NT2/D1 (cell line): ENCODE data around the gene EGFLAM.

ENCODE experiments used
- DNase-seq: peaks from one replicate; pipeline ENCODE4 v3.0.0-alpha.2; 2011; ENCODE audit warnings: low read depth, low spot score
- H3K27me3 ChIP-seq: 2 replicates; pipeline ENCODE4 v1.6.0; 2011; ENCODE audit warnings: mild to moderate bottlenecking; ENCODE audit not compliant: insufficient read length, insufficient read depth
- H3K36me3 ChIP-seq: 2 replicates; pipeline ENCODE4 v1.6.1; 2011; ENCODE audit warnings: mild to moderate bottlenecking, low read length, mixed read lengths; ENCODE audit not compliant: insufficient read depth, insufficient read length
- H3K4me1 ChIP-seq: 2 replicates; pipeline ENCODE4 v1.5.1; 2011; ENCODE audit not compliant: insufficient read depth, insufficient read length
- H3K4me3 ChIP-seq: 2 replicates; pipeline ENCODE4 v1.5.1; 2011; ENCODE audit warnings: low read depth; ENCODE audit not compliant: insufficient read length
- H3K9ac ChIP-seq: 2 replicates; pipeline ENCODE4 v1.6.0; 2011; ENCODE audit warnings: low read depth; ENCODE audit not compliant: insufficient read length
- H3K9me3 ChIP-seq: 2 replicates; pipeline ENCODE4 v1.5.1; 2011; ENCODE audit warnings: mild to moderate bottlenecking, low read length; ENCODE audit not compliant: insufficient read depth
- SUZ12 ChIP-seq: IDR thresholded peaks from 2 replicates; pipeline ENCODE4 v1.6.1; 2011; ENCODE audit not compliant: insufficient read length, insufficient read depth; ENCODE audit errors: extremely low read depth
- YY1 ChIP-seq: IDR thresholded peaks from 2 replicates; pipeline ENCODE4 v1.6.1; 2011; ENCODE audit not compliant: insufficient read length, insufficient read depth
- ZNF274 ChIP-seq: IDR thresholded peaks from 2 replicates; pipeline ENCODE4 v1.6.1; 2011; ENCODE audit warnings: mild to moderate bottlenecking, low read depth, low read length

EGFLAM gene

DNA sequence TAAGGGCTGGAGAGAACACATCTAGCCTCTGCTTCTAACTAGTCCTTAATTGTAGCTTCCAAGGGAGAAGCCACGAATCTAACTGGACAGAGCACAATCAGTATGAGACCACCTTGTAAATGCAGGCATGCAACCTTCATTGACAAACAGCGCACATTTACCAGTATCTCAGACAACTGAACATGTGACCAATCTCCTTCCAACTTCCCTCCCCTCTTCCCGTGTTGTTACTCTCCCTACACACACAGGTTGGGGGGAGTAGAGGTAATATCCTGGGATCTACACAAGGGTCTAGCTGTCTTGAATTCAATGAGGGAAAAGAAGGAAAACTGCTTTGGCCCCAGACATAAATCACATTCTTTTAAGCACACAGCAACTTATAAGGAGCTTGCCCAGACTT is 220.5 kb downstream of the EGFLAM start:
- peaks cover 15% of the 10 kb centered on the region for H3K36me3 ChIP-seq
- no peaks in the 10 kb centered on the region for H3K9me3 ChIP-seq
- TF ChIP-seq SUZ12, result no peak
- TF ChIP-seq ZNF274, result no peak
- no peak for TF ChIP-seq YY1
- no peak overlapping the region for H3K9ac ChIP-seq
- H3K27me3 ChIP-seq, result no peaks in the 10 kb centered on the region
- no peaks in the 10 kb centered on the region for H3K4me1 ChIP-seq
- DNase-seq, result no peak
- H3K4me3 ChIP-seq, result no peak overlapping the region

DNA sequence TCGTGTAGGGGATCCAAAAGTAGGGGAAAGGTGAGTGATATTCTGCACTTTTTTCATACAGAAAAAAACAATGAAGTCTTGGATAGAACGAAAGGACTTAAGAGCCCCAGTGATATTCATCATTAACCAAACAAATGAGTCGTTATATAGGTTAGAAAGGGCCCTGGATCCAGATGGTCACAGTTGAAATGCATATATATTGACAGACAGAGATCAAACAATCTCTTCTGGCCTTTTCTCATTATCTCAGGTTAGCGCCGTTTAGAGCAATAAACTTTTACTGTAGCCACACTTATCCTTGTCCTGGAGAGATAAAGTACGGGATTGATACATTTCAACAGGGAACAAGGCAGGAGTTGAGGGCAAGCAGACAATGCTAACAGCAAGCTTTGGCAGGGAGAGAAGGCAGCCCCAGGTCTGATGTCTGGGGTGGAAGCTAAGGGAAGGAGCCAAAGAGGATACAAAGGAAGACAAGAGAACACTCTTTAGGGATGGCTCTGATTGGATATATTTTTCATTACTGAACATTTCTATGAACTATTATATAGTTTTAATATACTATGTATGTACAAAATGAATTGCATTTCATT is 221.1 kb downstream of the EGFLAM start:
- TF ChIP-seq SUZ12 (no peak), YY1 (no peak), ZNF274 (no peak)
- H3K4me1 ChIP-seq, result no peaks in the 10 kb centered on the region
- peaks cover 15% of the 10 kb centered on the region for H3K36me3 ChIP-seq
- H3K9me3 ChIP-seq, result no peaks in the 10 kb centered on the region
- no peak overlapping the region for H3K4me3 ChIP-seq
- no peak for DNase-seq
- H3K9ac ChIP-seq, result no peak overlapping the region
- no peaks in the 10 kb centered on the region for H3K27me3 ChIP-seq

DNA sequence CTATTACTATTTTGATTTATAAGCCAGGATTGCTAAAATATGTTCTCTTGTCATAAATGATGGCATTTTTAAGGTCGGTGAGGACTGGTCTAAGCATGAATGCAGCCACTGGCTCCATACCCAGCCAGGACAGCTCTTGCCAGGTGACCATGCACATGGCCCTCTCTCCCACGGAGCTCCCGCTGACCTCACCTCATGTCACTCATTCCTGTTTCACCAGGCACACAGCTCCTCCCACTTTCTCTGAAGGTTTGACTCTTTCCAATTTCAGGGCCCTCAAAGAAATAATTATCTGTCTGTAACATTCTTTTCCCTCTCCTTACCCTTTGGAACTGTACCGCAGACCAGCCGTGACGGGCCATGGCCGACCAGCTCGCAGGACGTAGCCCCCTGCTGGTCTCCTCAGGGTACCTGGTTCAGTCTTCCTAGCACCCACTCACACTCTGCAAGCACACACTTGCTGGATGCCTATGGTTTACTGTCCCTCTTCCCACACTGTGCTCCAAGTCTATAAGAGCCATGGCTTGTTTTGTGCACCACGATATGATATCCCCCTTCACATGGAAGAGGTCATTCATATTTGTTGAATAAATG is 225.5 kb downstream of the EGFLAM start:
- Histone ChIP-seq H3K9ac (no peak overlapping the region), H3K9me3 (no peaks in the 10 kb centered on the region), H3K36me3 (peaks cover 33% of the 10 kb centered on the region), H3K27me3 (no peaks in the 10 kb centered on the region), H3K4me3 (no peak overlapping the region), H3K4me1 (no peaks in the 10 kb centered on the region)
- TF ChIP-seq YY1 (no peak), ZNF274 (no peak), SUZ12 (no peak)
- DNase-seq, result no peak

DNA sequence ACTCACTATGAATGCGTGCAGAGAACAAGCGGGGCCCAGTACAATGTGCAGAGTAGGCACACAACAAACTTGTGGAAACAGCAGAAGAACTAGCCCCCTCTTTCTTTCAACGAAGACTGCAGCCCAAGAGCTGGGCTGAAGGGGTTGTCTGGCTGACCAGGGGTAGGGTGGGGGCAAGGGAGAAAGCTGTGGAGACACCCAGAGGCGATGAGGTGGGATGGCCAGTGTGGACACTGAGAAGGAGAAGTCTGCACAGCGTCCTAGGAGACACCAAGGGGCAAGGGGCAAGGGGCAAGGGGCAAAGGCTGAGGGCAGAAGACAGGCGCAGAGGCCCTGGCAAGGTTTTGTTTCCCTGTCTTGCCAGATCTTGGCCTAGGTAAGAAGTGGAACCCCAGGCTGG is 235.8 kb downstream of the EGFLAM start:
- DNase-seq, result no peak
- TF ChIP-seq ZNF274 (no peak), SUZ12 (no peak), YY1 (no peak)
- H3K4me3 ChIP-seq, result no peak overlapping the region
- H3K9me3 ChIP-seq, result no peaks in the 10 kb centered on the region
- no peaks in the 10 kb centered on the region for H3K27me3 ChIP-seq
- no peaks in the 10 kb centered on the region for H3K4me1 ChIP-seq
- H3K36me3 ChIP-seq, result peaks cover 28% of the 10 kb centered on the region
- no peak overlapping the region for H3K9ac ChIP-seq

DNA sequence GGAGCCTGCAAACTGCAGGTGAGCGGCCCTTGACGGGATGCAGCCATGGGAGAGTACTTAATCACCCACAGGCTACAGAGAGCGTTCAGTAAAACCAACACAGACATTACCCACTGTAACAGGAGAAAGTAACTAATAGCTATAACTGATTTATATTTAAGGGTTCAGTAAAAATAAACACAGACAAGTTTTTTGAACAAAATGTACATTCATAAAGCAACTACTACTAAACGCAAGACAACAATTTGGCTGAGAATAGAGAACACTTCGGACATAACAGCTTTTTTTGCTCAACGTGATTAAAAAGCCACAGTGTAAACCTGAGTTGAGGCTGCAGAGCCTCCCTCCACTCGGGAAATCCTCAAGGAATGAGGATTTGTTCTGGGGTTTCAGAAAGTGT is 236.4 kb downstream of the EGFLAM start:
- Histone ChIP-seq H3K9me3 (no peaks in the 10 kb centered on the region), H3K27me3 (no peaks in the 10 kb centered on the region), H3K4me3 (no peak overlapping the region), H3K9ac (no peak overlapping the region), H3K36me3 (peaks cover 28% of the 10 kb centered on the region), H3K4me1 (no peaks in the 10 kb centered on the region)
- TF ChIP-seq YY1 (no peak), SUZ12 (no peak), ZNF274 (no peak)
- no peak for DNase-seq

DNA sequence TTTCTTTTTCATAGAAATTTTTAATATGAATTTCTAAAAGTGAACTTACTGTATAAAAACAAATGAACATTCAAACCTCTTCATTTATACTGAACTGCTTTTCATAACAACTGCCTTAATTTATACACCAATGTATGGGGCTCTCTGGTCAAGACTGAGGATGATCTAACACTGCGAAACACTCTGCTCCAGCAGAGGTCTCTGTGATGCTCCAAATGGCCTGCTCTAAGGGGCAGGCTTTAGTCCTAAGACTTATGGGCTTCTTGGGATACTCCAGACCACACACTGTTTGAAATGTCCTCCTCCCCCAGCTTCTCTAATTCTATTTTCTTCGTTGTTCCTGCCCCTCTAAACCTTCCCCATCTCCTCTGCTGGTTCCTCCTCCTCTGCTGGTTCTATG is 239.6 kb downstream of the EGFLAM start:
- no peaks in the 10 kb centered on the region for H3K4me1 ChIP-seq
- no peak overlapping the region for H3K9ac ChIP-seq
- H3K27me3 ChIP-seq, result no peaks in the 10 kb centered on the region
- H3K36me3 ChIP-seq, result peaks cover 12% of the 10 kb centered on the region
- H3K4me3 ChIP-seq, result no peak overlapping the region
- no peak for TF ChIP-seq SUZ12
- TF ChIP-seq ZNF274, result no peak
- no peak for TF ChIP-seq YY1
- DNase-seq, result no peak
- H3K9me3 ChIP-seq, result no peaks in the 10 kb centered on the region

DNA sequence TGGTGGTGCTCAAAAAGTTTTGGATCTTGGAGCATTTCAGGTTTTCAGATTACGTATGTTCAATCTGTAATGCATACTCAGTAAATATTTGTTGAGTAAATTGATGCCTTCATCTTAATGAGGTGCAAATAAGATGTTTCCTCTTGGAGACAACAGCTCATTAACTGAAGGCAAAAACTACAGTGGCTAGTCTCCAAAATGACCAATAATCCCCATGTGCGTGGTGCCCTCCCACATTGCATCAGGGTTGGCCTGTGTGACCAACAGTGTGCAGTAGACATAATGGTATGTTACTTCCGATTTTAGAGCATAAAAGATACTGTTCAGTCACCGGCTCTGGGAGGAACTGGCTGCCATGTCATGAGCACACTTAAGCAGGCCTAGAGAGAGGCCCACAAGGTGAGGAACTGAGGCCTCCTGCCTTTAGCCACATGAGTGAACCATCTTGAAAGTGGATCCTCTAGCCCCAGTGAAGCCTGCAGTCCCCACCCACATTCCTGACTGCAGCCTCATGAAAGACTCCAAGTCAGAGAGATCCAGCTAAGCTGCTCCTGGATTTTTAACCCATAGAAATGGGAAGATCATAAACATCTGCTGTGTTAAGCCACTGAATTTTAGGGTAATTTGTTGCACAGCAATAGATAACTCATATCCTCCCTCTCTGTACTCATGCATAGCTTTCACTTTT is 242.4 kb downstream of the EGFLAM start:
- no peak for DNase-seq
- no peaks in the 10 kb centered on the region for H3K4me1 ChIP-seq
- H3K27me3 ChIP-seq, result no peaks in the 10 kb centered on the region
- no peak overlapping the region for H3K4me3 ChIP-seq
- no peak overlapping the region for H3K9ac ChIP-seq
- no peaks in the 10 kb centered on the region for H3K9me3 ChIP-seq
- TF ChIP-seq YY1 (no peak), ZNF274 (no peak), SUZ12 (no peak)
- peaks cover 5% of the 10 kb centered on the region for H3K36me3 ChIP-seq
